ENCODE measurements around the gene RASA1.

- TF ChIP-seq EZH2phosphoT487 (IDR thresholded peaks at IDR 0.05; ENCODE audit: insufficient read depth, low read depth) (no peak), EZH2 (IDR thresholded peaks at IDR 0.05; ENCODE audit: insufficient read depth, poor library complexity, severe bottlenecking) (no peak)
Observed at GRCh38 chr5:87361031-87361445, 93.4 kb downstream of the RASA1 start.
